Stimulated activated CD4-positive, alpha-beta T cell treated with anti-CD3 and anti-CD28 coated beads, TNF-alpha, amount 100 ng/mL, for 1 hour (primary cell): ENCODE results near the gene KIAA0513.

Experiments
- DNase-seq, 3 donors: peaks; one replicate each; pipeline ENCODE4 v3.0.0-alpha.2; 2020; ENCODE audit warnings: low read depth in 3 of 3, low spot score in 1 of 3

KIAA0513 gene

GRCh38 chr16:85132456-85133289 lies 105.1 kb downstream of the KIAA0513 start:
- DNase-seq = no peak

DNA sequence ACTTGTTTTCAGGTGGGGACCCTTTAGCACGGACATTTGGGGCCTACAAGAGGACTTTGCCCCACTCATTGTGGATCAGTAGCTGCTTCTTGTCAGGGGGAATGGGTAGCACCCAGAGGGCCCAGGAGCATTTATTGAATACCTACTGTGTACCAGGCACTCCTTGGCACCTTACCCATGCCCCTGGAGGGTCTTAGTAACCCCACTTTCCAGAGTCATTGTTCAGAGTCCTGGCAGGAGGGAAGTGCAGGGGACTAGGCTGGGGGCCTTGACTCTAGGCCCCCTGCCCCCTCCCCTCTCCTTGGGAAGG lies 105.7 kb downstream of the KIAA0513 start:
- no peak for DNase-seq

DNA sequence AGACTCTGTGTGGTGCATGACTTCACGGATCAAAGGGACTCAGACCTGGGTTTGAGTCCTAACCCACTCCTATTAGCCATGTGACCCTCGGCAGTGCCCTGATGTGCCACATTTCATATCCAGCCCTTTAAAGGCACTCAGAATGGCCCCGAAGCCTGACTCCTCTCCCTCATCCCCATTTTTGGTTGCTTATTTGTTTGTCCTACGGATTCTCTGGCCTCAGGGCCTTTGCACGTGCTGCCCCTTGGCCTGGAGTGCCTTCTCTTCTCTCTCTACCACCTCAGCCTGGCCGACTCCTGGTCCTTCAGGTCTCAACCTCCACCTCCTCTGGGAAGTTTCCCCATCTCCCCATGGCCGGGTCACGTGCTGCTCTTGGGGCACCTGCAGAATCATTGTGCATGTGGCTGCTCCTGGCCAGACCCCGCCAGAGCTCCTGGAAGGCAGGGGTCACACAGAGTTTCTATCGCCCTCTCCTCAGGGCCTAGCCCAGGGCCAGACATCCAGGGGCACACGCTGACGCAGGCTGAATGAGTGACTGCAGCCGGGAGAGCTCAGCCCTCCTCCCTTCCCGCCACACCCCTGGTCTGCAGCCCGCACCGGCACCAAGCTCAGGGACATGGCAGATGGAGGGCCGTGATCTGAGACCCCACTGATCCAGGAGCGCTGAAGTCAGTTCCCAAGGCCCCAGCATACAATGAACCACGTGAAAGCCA lies 106.6 kb downstream of the KIAA0513 start:
- DNase-seq = no peak

DNA sequence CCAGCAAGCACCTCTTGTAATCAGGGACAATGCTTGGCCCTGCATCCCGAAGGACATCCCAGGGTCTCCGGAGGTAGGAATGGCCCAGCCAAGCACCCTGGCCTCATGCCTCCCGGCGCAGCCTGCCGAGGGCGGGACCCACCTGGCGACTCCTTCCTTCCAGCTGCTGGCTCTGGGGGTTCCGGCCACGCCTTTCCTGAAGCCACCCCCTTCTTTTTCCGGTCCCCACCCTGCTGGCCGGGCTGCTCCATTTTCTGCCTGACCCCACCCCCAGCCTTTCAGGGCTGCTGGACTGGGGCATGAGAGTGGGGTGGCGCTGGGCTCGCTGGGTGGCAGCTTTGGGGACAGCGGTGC lies 107.2 kb downstream of the KIAA0513 start:
- no peak for DNase-seq

GRCh38 chr16:85136213-85136701 lies 108.7 kb downstream of the KIAA0513 start:
- DNase-seq = no peak

DNA sequence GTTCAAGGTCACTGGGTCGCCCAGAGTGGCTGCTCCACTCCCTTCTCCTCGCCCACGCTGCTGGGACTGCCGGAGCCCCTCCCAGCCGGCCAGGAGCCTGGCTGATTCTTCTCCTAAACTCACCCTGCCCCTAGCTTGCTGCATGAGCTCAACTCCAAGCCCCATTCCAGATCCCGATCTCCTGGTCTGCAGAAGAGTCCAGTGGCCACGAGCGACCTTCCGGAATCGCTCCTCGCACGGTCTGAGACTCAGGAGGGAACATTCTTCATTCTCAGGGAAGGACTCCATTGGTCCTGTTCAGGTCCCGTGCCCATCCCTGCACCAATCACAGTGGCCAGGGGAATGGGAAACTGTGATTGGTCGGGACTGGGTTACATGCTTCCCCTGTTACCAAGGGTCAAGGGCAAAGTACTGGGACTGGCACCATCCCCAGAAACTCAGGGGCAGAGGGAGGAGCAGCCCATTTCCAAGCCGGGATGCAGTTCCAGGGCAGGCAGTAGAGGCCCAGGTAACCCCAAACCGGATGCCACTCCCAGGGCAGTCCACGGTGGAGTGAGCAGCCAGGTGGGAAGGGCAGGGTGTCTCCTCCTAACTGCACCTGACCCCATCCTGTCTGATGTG lies 109.2 kb downstream of the KIAA0513 start:
- DNase-seq = no peak

DNA sequence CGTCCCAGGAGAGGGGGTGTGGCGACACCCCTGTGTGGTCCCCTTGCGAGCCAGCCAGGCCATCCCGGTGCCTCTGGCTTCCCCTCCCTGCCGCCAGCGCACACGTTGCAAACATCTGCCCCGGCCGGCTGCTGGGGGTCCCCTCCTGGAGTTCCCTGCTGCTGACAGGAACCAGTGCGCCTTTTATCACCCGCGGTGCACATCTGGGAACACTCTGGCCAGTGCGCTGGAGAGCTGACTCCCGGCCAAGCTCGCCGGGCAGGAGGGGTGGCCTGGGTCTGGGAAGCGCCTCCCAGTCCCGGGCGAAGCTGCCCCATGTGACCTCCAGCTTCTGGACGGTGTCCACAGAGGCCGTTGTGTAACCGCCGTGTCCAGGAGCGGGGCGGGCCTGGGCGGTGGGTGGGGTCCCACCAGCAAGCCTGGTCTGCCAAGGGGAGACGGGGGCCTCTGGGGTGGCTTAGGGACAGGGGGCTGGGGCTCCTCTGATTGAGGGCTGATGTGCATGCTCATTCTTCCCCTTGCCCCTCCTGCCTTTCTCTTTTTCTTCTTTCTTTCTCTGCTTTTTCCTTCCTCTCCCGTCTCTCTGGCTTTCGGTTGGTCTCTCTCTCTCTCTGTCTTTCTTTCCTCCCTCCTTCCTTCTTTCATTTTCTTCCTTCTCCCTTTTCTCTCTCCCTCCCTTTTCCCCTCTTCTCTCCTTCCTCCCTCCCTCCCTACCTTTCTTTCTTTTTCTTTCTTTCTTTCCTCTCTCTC lies 109.9 kb downstream of the KIAA0513 start:
- no peak for DNase-seq

GRCh38 chr16:85138073-85138824 lies 110.7 kb downstream of the KIAA0513 start:
- DNase-seq = no peak

DNA sequence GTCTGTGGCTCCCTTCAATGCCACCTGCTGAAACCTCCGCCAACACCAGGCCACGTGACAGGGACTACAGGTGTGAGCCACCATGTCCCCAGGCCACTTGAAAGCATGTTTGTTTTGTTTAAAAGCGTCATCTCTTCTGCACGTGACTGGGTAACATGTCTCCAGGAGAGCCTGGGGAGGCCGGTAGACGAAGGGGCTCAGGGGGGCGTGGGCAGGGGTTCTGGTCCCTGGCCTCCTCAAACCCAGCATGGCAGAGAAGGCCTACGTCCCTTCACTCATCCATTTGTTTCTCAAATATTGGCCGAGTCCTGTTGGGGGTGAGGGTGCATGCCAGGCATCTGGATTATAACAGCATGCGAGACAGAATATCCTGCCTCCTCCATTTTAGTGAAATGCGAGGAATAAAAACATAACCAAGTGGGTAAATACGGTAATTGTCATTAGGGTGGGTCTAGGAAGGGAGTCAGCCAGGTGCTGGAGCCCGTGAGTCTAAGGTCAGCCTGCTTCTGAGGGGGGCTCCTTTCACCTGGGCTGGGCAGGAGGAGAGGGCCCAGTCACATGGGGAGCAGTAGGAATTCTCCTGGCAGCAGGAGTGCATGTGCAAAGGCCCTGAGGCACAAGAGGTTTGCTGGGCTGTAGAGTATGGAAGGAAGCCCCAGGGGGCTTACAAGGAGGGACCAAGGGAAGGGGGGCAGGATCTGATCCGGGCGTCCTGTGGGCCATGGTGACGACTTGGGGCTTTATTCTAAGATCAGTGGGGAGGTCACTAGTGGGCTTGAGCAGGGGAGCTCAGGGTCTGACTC lies 111.4 kb downstream of the KIAA0513 start:
- DNase-seq = no peak

GRCh38 chr16:85139881-85140339 lies 112.3 kb downstream of the KIAA0513 start:
- DNase-seq = no peak

DNA sequence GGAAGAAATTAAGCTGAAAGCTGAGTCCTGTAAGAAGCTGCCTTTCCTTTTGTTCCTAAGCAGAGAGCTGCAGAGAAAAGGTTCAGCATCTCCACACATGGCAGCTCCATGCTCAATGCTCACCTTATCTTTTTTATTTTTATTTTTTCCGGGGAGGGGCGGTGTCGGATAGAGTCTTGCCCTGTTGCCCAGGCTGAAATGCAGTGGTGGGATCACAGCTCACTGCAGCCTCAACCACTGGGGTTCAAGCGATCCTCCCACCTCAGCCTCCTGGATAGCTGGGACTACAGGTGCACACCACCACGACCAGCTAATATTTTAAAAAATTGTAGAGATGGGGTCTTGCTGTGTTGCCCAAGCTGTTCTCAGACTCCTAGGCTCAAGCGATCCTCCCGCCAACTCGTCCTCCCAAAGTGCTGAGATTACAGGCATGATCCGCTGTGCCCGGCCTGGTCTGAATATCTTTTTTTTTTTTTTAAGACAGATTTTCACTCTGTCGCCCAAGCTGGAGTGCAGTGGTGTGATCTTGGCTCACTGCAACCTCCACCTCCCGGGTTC lies 112.9 kb downstream of the KIAA0513 start:
- DNase-seq = no peak

DNA sequence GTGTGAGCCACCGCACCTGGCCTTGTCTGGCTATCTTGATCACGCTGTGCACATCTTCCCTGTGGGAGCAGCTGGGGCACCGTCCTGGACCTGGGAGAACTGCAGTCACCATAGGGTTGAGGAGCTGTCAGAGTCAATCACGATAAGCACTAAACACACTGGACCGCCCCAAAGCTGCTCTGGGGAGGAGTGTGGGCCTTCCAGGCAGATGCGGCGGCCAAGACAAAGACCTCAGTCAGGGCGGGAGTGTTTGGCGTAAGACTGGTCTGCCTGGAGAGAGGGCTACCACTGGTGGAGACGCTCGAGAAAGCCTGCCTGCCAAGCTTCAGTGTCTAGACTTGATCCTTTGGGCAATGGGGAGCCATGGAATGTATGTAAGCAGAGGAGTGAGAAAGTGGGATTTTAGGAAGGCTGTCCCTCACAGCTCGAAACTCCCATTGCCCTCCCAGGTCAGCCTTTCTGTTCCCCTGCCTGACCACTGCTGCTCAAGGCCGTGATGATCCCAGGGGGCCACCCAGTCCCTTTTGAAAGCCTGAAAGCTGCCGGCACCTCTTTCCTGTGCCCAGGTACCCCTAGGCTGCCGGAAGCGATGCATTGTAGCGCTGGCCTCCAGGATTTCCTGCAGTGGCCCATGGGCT lies 114.0 kb downstream of the KIAA0513 start:
- no peak for DNase-seq

GRCh38 chr16:85142129-85142513 lies 114.5 kb downstream of the KIAA0513 start:
- DNase-seq = no peak

GRCh38 chr16:85142771-85143211 lies 115.2 kb downstream of the KIAA0513 start:
- DNase-seq = no peak
